ENCODE data around the gene HYAL3. TPM values are rescaled to one million over a fixed set of nuclear protein-coding genes. Genes with fewer than 3 reads are reported as not detected.

The HYAL3 gene
- total RNA-seq, 1 experiment from 2014 or later, result 2.9 TPM

GRCh38 chr3:50294492-50295403 lies 4.5 kb downstream of the HYAL3 start (continued):
- TF ChIP-seq ZBTB43 (CRISPR knock-in tag; IDR thresholded peaks at IDR 0.05) (no peak), RELA (CRISPR knock-in tag; IDR thresholded peaks at IDR 0.05; ENCODE audit: borderline replicate concordance) (no peak)

- Mint-ChIP-seq H3K36me3 (peaks cover 6% of the 10 kb centered on the region; the same call in 1 of the 2 replicates), H3K4me1 (peaks cover 12% of the 10 kb centered on the region), H3K9me3 (no peaks in the 10 kb centered on the region), H3K27ac (no peak overlapping the region), H3K27me3 (ENCODE audit: low read depth) (no peaks in the 10 kb centered on the region; the same call in 1 of the 2 replicates), H3K4me3 (no peak overlapping the region)
- ChIA-PET POLR2A (no interaction called here), CTCF (interaction anchor here (1.5 kb wide), 1 partner anchor 100 kb away, joined by 4 read pairs; no protein-coding TSS in a partner anchor)
- no peak for DNase-seq (ENCODE audit: low spot score)
- ATAC-seq, result no peak
- TF ChIP-seq, protein P1, sequence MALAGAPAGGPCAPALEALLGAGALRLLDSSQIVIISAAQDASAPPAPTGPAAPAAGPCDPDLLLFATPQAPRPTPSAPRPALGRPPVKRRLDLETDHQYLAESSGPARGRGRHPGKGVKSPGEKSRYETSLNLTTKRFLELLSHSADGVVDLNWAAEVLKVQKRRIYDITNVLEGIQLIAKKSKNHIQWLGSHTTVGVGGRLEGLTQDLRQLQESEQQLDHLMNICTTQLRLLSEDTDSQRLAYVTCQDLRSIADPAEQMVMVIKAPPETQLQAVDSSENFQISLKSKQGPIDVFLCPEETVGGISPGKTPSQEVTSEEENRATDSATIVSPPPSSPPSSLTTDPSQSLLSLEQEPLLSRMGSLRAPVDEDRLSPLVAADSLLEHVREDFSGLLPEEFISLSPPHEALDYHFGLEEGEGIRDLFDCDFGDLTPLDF (CRISPR knock-in tag; IDR thresholded peaks at IDR 0.05), result no peak
- peak; percentile 51; the same call in 1 of the 2 replicates for TF ChIP-seq ZNF121 (CRISPR knock-in tag; IDR thresholded peaks at IDR 0.05)
Measured at GRCh38 chr3:50294089-50294488, 5.1 kb downstream of the HYAL3 start.

GRCh38 chr3:50293079-50293801 lies 6.0 kb downstream of the HYAL3 start:
- peaks cover 12% of the 10 kb centered on the region for H3K4me1 Mint-ChIP-seq
- no peaks in the 10 kb centered on the region for H3K9me3 Mint-ChIP-seq
- CTCF ChIA-PET, result interaction anchor here (1.1 to 2.2 kb wide), 5 partner anchors 27 to 99 kb away, joined by 3 to 12 read pairs (median 8); partner anchors contain the start of gene HYAL2
- peaks cover 14% of the 10 kb centered on the region for H3K36me3 Mint-ChIP-seq
- ATAC-seq, result no peak
- no peaks in the 10 kb centered on the region; the same call in 1 of the 2 replicates for H3K27me3 Mint-ChIP-seq (ENCODE audit: low read depth)
- H3K4me3 Mint-ChIP-seq, result peak overlapping the region; percentile 76
- peak overlapping the region; percentile 96 for H3K27ac Mint-ChIP-seq
- no peak for DNase-seq (ENCODE audit: low spot score)
- POLR2A ChIA-PET, result interaction anchor here (1.2 kb wide), 1 partner anchor 44 kb away, joined by 3 read pairs; no protein-coding TSS in a partner anchor
- TF ChIP-seq GRHL2 (CRISPR knock-in tag; IDR thresholded peaks at IDR 0.05; ENCODE audit: insufficient replicate concordance, severe bottlenecking) (no peak), ZNF263 (CRISPR knock-in tag; IDR thresholded peaks at IDR 0.05; ENCODE audit: low read depth) (no peak), PREB (CRISPR knock-in tag; IDR thresholded peaks at IDR 0.05; ENCODE audit: borderline replicate concordance) (no peak), JAZF1 (CRISPR knock-in tag; IDR thresholded peaks at IDR 0.05) (no peak), IRF2 (CRISPR knock-in tag; IDR thresholded peaks at IDR 0.05; ENCODE audit: borderline replicate concordance, low read depth) (no peak), TEAD1 (CRISPR knock-in tag; IDR thresholded peaks at IDR 0.05) (no peak), NFATC4 (CRISPR knock-in tag; IDR thresholded peaks at IDR 0.05) (no peak), MLX (CRISPR knock-in tag; IDR thresholded peaks at IDR 0.05) (no peak), ZBTB21 (CRISPR knock-in tag; IDR thresholded peaks at IDR 0.05; ENCODE audit: borderline replicate concordance) (no peak), SOX15 (CRISPR knock-in tag; IDR thresholded peaks at IDR 0.05) (no peak), TCF7 (CRISPR knock-in tag; IDR thresholded peaks at IDR 0.05; ENCODE audit: low read depth) (no peak)
- TF ChIP-seq, protein P2, sequence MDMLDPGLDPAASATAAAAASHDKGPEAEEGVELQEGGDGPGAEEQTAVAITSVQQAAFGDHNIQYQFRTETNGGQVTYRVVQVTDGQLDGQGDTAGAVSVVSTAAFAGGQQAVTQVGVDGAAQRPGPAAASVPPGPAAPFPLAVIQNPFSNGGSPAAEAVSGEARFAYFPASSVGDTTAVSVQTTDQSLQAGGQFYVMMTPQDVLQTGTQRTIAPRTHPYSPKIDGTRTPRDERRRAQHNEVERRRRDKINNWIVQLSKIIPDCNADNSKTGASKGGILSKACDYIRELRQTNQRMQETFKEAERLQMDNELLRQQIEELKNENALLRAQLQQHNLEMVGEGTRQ (CRISPR knock-in tag; IDR thresholded peaks at IDR 0.05), result no peak
- TF ChIP-seq, protein P3, sequence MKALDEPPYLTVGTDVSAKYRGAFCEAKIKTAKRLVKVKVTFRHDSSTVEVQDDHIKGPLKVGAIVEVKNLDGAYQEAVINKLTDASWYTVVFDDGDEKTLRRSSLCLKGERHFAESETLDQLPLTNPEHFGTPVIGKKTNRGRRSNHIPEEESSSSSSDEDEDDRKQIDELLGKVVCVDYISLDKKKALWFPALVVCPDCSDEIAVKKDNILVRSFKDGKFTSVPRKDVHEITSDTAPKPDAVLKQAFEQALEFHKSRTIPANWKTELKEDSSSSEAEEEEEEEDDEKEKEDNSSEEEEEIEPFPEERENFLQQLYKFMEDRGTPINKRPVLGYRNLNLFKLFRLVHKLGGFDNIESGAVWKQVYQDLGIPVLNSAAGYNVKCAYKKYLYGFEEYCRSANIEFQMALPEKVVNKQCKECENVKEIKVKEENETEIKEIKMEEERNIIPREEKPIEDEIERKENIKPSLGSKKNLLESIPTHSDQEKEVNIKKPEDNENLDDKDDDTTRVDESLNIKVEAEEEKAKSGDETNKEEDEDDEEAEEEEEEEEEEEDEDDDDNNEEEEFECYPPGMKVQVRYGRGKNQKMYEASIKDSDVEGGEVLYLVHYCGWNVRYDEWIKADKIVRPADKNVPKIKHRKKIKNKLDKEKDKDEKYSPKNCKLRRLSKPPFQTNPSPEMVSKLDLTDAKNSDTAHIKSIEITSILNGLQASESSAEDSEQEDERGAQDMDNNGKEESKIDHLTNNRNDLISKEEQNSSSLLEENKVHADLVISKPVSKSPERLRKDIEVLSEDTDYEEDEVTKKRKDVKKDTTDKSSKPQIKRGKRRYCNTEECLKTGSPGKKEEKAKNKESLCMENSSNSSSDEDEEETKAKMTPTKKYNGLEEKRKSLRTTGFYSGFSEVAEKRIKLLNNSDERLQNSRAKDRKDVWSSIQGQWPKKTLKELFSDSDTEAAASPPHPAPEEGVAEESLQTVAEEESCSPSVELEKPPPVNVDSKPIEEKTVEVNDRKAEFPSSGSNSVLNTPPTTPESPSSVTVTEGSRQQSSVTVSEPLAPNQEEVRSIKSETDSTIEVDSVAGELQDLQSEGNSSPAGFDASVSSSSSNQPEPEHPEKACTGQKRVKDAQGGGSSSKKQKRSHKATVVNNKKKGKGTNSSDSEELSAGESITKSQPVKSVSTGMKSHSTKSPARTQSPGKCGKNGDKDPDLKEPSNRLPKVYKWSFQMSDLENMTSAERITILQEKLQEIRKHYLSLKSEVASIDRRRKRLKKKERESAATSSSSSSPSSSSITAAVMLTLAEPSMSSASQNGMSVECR (CRISPR knock-in tag; IDR thresholded peaks at IDR 0.05; ENCODE audit: borderline replicate concordance), result no peak
